Measurements from ENCODE around the gene RITA1.

Gene RITA1

GRCh38 chr12:113189361-113189760, 3.8 kb downstream of the RITA1 start:
- TF ChIP-seq POLR2A (IDR thresholded peaks at IDR 0.05; ENCODE audit: extremely low read depth, insufficient read length) = no peak
- TF ChIP-seq MAX (IDR thresholded peaks at IDR 0.05; ENCODE audit: low read depth, low read length) = no peak
- no peak for TF ChIP-seq MYC (IDR thresholded peaks at IDR 0.05; ENCODE audit: low read depth, low read length)
- no peak for TF ChIP-seq CTCF (IDR thresholded peaks at IDR 0.05; ENCODE audit: low read depth, low read length)
- DNase-seq (ENCODE audit: low read depth) = no peak

GRCh38 chr12:113190761-113191160, 5.2 kb downstream of the RITA1 start:
- peak; percentile 69 for DNase-seq (ENCODE audit: low read depth)
- H3K4me3 ChIP-seq (ENCODE audit: low read depth, low read length) = no peak overlapping the region
- no peak for TF ChIP-seq CTCF (IDR thresholded peaks at IDR 0.05; ENCODE audit: low read depth, low read length)
- no peak for TF ChIP-seq POLR2A (IDR thresholded peaks at IDR 0.05; ENCODE audit: extremely low read depth, insufficient read length)
- TF ChIP-seq MAX (IDR thresholded peaks at IDR 0.05; ENCODE audit: low read depth, low read length) = peak; percentile 51; the same call in 1 of the 2 replicates
- TF ChIP-seq MYC (IDR thresholded peaks at IDR 0.05; ENCODE audit: low read depth, low read length) = no peak

More at GRCh38 chr12:113189361-113189760, 3.8 kb downstream of the RITA1 start:
- H3K4me3 ChIP-seq (ENCODE audit: low read depth, low read length) = no peak overlapping the region

GRCh38 chr12:113191227-113191626, 5.7 kb downstream of the RITA1 start:
- H3K4me3 ChIP-seq (ENCODE audit: low read depth, low read length) = no peak overlapping the region
- TF ChIP-seq MYC (IDR thresholded peaks at IDR 0.05; ENCODE audit: low read depth, low read length) = no peak
- no peak for TF ChIP-seq CTCF (IDR thresholded peaks at IDR 0.05; ENCODE audit: low read depth, low read length)
- TF ChIP-seq MAX (IDR thresholded peaks at IDR 0.05; ENCODE audit: low read depth, low read length) = no peak
- TF ChIP-seq POLR2A (IDR thresholded peaks at IDR 0.05; ENCODE audit: extremely low read depth, insufficient read length) = no peak

GRCh38 chr12:113194971-113195391, 9.5 kb downstream of the RITA1 start:
- H3K4me3 ChIP-seq (ENCODE audit: low read depth, low read length) = no peak overlapping the region
- no peak for DNase-seq (ENCODE audit: low read depth)
- no peak for TF ChIP-seq POLR2A (IDR thresholded peaks at IDR 0.05; ENCODE audit: extremely low read depth, insufficient read length)
- no peak for TF ChIP-seq CTCF (IDR thresholded peaks at IDR 0.05; ENCODE audit: low read depth, low read length)
- TF ChIP-seq MAX (IDR thresholded peaks at IDR 0.05; ENCODE audit: low read depth, low read length) = no peak
- no peak for TF ChIP-seq MYC (IDR thresholded peaks at IDR 0.05; ENCODE audit: low read depth, low read length)

More at GRCh38 chr12:113191227-113191626, 5.7 kb downstream of the RITA1 start:
- no peak for DNase-seq (ENCODE audit: low read depth)

- H3K4me3 ChIP-seq (ENCODE audit: low read depth, low read length) = no peak overlapping the region
- no peak for DNase-seq (ENCODE audit: low read depth)
- TF ChIP-seq MAX (IDR thresholded peaks at IDR 0.05; ENCODE audit: low read depth, low read length) (no peak), MYC (IDR thresholded peaks at IDR 0.05; ENCODE audit: low read depth, low read length) (no peak)
Measured at GRCh38 chr12:113195598-113195997, 10.1 kb downstream of the RITA1 start.

- no peak overlapping the region for H3K4me3 ChIP-seq (ENCODE audit: low read depth, low read length)
- DNase-seq (ENCODE audit: low read depth) = no peak
- TF ChIP-seq MAX (IDR thresholded peaks at IDR 0.05; ENCODE audit: low read depth, low read length) (no peak), POLR2A (IDR thresholded peaks at IDR 0.05; ENCODE audit: extremely low read depth, insufficient read length) (no peak)
Measured at GRCh38 chr12:113196582-113196981, 11.1 kb downstream of the RITA1 start.

Measured in NB4 (cell line).